ACC112 (cell line): Measurements from ENCODE around the gene ZNF335.
"Not testable (repeated sequence)": the region's sequence is repeated elsewhere in the genome, so short reads cannot be mapped to it uniquely, and the experiment has no call there.

Source experiments
- H2AFZ ChIP-seq: fragments of 200-600 bp; sonication (generic); one replicate; pipeline ENCODE4 v1.6.0; 2017; ENCODE audit warnings: antibody characterized with exemption, low read length; ENCODE audit not compliant: unreplicated experiment
- H3K27ac ChIP-seq: fragments of 200-600 bp; sonication (generic); 2 replicates; pipeline ENCODE4 v1.5.1; 2014; ENCODE audit warnings: low read depth, mild to moderate bottlenecking, antibody characterized with exemption, low read length, moderate library complexity
- H3K27me3 ChIP-seq: fragments of 200-600 bp; sonication (generic); 2 replicates; pipeline ENCODE4 v1.6.1; 2014; ENCODE audit warnings: mild to moderate bottlenecking, antibody characterized with exemption, low read length, moderate library complexity, mixed read lengths; ENCODE audit not compliant: insufficient read depth
- H3K36me3 ChIP-seq: fragments of 200-600 bp; sonication (generic); 2 replicates; pipeline ENCODE4 v1.6.1; 2016; ENCODE audit warnings: mild to moderate bottlenecking, antibody characterized with exemption, low read length, moderate library complexity, mixed read lengths; ENCODE audit not compliant: insufficient read depth
- H3K4me1 ChIP-seq: fragments of 200-600 bp; sonication (generic); one replicate; pipeline ENCODE4 v1.6.1; 2016; ENCODE audit warnings: low read length, mixed read lengths; ENCODE audit not compliant: insufficient read depth, unreplicated experiment, control insufficient read depth
- H3K4me3 ChIP-seq: fragments of 200-600 bp; sonication (generic); 2 replicates; pipeline ENCODE4 v1.5.1; 2014; ENCODE audit warnings: mild to moderate bottlenecking, low read depth, low read length
- H3K79me2 ChIP-seq: fragments of 200-600 bp; sonication (generic); one replicate; pipeline ENCODE4 v1.6.0; 2016; ENCODE audit warnings: low read length; ENCODE audit not compliant: control insufficient read depth, unreplicated experiment, insufficient read depth

Gene ZNF335

DNA sequence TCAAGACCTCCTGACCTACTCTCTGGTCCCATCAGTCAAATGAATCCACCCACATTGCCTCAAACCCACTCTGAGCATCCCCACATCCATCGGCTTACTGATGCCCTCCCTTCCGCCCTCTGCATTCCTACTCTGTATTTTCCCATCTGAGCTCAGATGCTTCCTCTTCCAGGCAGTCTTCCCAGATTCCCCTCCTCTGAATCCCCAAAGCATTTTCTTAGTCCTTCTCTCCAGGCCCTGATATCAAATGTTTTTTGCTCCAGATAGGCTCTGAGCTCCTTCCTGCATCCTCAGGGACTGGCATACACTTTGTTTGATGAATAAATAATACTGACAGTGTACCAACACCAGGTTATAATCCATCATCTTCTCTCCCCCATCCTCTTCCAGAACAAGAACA, 63.9 kb downstream of the ZNF335 start:
- Histone ChIP-seq H3K4me1 (peaks cover 20% of the 10 kb centered on the region), H3K27ac (no peak overlapping the region), H3K36me3 (no peaks in the 10 kb centered on the region), H2AFZ (no peak overlapping the region), H3K4me3 (no peak overlapping the region), H3K79me2 (no peaks in the 10 kb centered on the region), H3K27me3 (no peaks in the 10 kb centered on the region)

DNA sequence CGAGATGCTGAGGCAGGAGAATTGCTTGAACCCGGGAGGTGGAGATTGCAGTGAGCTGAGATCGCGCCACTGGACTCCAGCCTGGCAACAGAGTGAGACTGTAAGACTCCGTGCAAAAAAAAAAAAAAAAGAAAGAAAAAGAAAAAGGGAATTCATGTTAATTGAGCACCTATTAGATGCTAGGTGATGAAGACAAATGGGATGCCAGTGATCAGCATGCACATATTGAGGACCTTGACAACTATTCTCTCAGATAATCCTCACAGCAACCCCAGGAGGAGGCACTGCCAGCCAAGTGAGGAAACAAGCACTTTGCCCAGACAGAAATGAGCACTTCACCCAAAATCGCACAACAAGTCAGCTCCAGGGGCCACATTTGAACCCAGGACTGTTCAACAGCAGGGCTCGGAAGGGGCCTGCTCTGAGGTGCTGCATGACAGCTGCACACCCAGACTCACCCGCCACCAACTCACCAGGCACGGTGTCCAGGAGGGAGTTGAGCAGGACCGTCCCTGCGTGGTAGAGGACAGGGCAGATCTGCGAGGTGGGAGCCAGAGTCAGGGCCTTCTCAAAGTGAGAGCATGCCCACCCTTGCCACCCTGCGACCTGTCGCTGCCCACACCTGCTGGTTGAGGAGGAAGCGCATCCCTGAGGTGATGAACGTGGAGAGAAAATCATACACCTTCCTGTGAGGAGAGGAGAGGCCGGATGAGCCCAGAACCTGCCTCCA, 64.6 kb downstream of the ZNF335 start:
- no peaks in the 10 kb centered on the region for H3K36me3 ChIP-seq
- H3K27me3 ChIP-seq, result no peaks in the 10 kb centered on the region
- H3K4me1 ChIP-seq, result peaks cover 18% of the 10 kb centered on the region
- H2AFZ ChIP-seq, result no peak overlapping the region
- H3K4me3 ChIP-seq, result no peak overlapping the region
- H3K27ac ChIP-seq, result no peak overlapping the region
- H3K79me2 ChIP-seq, result no peaks in the 10 kb centered on the region

DNA sequence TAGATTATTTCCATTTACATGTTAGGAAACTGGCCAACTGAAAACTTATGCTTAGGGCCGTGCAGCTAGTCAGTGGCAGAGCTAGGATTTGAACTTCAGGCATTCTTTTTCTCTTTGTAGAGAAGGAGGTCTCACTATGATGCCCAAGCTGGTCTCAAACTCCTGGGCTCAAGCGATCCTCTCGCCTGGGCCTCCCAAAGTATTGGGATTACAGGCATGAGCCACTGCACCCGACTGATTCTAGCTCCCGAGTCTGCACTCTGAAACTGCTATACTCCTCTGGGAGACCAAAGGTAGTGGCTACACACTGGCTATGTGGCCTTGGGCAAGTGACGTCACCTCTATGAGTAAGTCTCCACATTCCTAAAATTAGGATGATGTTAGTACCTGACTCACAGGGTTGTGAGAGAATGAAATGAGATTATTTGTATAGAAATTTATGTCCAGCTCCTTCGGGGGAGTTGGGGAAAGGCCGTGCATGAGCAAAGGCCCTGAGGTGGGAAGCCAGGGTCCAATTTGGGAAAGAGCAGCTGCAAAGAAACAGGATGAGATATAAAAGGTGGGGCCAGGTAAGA, 66.4 kb downstream of the ZNF335 start:
- H3K27ac ChIP-seq, result peak overlapping the region; percentile 18; the same call in 1 of the 2 replicates
- H3K4me3 ChIP-seq, result no peak overlapping the region
- H3K27me3 ChIP-seq, result no peaks in the 10 kb centered on the region
- peaks cover 7% of the 10 kb centered on the region for H3K4me1 ChIP-seq
- no peaks in the 10 kb centered on the region for H3K79me2 ChIP-seq
- H3K36me3 ChIP-seq, result no peaks in the 10 kb centered on the region
- no peak overlapping the region for H2AFZ ChIP-seq

DNA sequence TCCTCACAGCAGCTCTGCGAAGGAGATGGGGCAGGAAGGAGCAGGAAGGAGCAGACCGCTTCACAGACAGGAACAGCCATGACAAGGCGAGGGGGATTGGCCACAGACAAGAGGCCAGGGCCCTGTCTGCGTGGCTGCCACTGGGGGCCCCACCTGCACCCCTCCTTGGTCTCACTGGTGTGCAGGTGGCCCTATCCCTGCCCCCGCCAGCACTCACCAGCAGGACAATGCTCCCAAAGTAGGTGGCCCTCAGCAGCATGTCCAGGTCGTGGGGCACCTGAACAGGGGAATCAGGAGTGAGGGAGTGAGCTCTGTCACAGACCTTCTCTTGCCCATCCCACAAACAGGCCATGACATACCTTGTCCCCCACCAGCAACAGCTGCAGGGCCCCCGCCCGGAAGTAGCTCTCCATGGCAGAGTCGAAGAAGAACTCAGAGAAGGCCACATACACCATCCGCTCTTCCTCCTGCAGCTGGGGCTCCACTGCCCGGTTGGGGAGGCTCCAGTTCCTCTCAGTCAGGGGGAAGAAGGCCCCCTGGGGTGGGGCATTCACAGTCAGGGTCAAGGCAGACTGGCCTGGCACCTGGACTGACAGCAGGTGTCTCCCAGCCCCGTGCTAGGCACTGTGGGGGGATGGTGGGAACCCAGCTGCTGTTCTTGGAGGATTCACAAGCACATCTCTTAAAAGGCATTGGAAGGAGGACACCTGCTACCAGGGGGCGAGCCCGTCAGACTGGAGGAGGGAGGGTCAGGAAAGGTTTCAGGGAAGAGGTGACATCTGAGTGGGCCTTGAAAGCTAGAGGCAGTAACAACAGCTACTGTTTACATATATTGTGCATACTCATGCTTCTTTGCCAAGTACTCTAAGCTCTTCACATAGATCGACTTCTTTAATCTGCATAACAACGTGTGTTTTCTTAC, 67.2 kb downstream of the ZNF335 start:
- H3K4me1 ChIP-seq, result peaks cover 7% of the 10 kb centered on the region
- H3K27ac ChIP-seq, result peak overlapping the region; percentile 18; the same call in 1 of the 2 replicates
- H3K27me3 ChIP-seq, result no peaks in the 10 kb centered on the region
- H3K4me3 ChIP-seq, result no peak overlapping the region
- no peaks in the 10 kb centered on the region for H3K79me2 ChIP-seq
- no peak overlapping the region for H2AFZ ChIP-seq
- H3K36me3 ChIP-seq, result no peaks in the 10 kb centered on the region

DNA sequence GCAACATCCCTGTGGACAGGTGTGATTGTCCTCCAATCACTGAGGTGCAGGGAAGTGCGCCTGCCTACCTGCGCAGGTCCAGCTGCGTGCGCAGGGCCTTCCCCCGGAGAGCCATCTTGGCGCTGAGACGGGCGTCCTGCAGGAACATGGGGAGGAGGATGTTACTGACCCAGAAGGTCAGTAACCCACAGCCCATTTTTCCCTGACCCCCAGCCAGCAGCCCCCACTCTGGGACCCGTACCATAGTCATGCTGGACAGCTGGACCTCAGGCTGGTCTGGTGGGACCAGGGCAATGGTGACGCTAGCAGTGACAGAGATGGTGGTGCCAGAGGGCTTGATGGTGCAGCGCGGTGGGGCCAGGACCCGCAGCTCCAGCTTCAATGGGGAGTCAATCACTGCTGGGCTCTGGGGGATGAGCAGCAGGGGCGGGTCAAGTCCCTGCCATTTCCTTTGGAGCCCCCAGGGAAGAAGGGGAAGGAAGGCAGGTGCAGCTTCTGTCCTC, 69.8 kb downstream of the ZNF335 start:
- Histone ChIP-seq H3K4me1 (peaks cover 7% of the 10 kb centered on the region), H3K79me2 (no peaks in the 10 kb centered on the region), H3K4me3 (no peak overlapping the region), H3K27me3 (no peaks in the 10 kb centered on the region), H3K27ac (no peak overlapping the region), H3K36me3 (no peaks in the 10 kb centered on the region; the same call in 1 of the 2 replicates), H2AFZ (no peak overlapping the region)

DNA sequence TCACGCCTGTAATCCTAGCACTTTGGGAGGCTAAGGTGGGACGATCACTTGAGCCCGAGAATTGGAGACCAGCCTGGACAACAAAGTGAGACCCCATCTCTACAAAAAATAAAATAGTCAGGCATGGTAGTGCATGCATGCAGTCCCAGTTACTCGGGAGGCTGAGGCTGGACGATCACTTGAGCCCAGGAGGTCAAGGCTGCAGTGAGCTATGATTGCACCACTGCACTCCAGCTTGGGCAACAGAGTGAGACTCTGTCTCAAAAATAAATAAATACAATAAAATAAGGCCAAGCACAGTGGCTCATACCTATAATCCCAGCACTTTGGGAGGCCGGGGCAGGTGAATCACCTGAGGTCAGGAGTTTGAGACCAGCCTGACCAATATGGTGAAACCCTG, 70.7 kb downstream of the ZNF335 start:
- not testable (repeated sequence) for H3K36me3 ChIP-seq, H3K79me2 ChIP-seq, H3K4me1 ChIP-seq, H2AFZ ChIP-seq, H3K27me3 ChIP-seq, H3K4me3 ChIP-seq, H3K27ac ChIP-seq

DNA sequence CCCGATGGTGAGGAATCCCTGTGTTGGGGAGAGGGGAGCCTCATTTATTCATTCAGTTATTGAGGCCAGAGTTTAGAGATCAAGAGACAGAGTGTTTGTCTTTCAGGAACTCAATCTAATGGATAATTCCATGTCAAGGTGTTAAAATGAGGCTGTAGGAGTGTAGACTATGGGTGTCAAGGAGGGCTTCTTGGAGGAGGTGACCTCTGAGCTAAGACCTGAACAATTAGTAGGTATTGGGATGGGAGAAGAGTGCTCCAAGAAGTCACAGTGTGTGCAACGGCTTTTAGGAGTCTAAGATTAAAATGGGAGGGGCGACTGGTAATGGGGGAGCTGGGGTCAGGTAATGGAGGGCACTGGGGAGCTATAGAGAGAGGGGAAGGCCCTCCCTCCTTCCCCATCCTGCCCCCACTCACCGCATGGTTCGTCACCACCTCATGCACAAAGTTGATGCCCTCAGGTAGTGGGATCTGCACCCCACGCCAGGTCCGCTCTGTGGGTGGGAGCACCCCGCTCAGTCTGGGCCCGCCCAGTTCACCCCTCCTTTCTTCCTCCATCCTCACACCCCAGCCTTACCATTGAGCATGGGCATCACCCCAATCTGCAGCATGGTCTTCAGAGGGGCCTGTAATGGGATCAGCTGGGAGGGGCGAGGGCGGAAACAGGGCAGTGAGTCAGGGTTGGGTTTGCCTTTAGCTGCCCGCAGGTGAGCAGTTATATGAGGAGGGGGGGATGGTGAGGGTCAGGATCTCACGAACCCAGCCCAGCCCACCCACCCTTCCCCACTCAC, 72.8 kb downstream of the ZNF335 start:
- Histone ChIP-seq H3K4me1 (no peaks in the 10 kb centered on the region), H2AFZ (no peak overlapping the region), H3K27me3 (no peaks in the 10 kb centered on the region), H3K4me3 (no peak overlapping the region), H3K36me3 (peaks cover 6% of the 10 kb centered on the region; the same call in 1 of the 2 replicates), H3K79me2 (no peaks in the 10 kb centered on the region), H3K27ac (no peak overlapping the region)
